ENCODE measurements around the gene THEM4. TPM values are rescaled to one million over a fixed set of nuclear protein-coding genes. Genes with fewer than 3 reads are reported as not detected.
"Not testable (repeated sequence)": the region's sequence is repeated elsewhere in the genome, so short reads cannot be mapped to it uniquely, and the experiment has no call there.

Gene THEM4
- total RNA-seq, 1 donor from 2014 or later, result 9.0 TPM

GRCh38 chr1:151885479-151885878, 23.8 kb downstream of the THEM4 start:
- H3K36me3 Mint-ChIP-seq (ENCODE audit: low read depth, unreplicated experiment), result no peaks in the 10 kb centered on the region
- H3K4me1 Mint-ChIP-seq (ENCODE audit: unreplicated experiment), result no peaks in the 10 kb centered on the region
- TF ChIP-seq CTCF (IDR thresholded peaks at IDR 0.05; ENCODE audit: unreplicated experiment), result no peak
- H3K27me3 Mint-ChIP-seq (ENCODE audit: unreplicated experiment), result peaks cover 2% of the 10 kb centered on the region
- no peak for DNase-seq (ENCODE audit: low spot score)
- no peak overlapping the region for H3K4me3 Mint-ChIP-seq (ENCODE audit: unreplicated experiment)
- no peak overlapping the region for H3K27ac Mint-ChIP-seq (ENCODE audit: unreplicated experiment)
- no peaks in the 10 kb centered on the region for H3K9me3 Mint-ChIP-seq (ENCODE audit: unreplicated experiment)

- not testable (repeated sequence) for H3K9me3 Mint-ChIP-seq (ENCODE audit: unreplicated experiment); DNase-seq (ENCODE audit: low spot score); H3K4me1 Mint-ChIP-seq (ENCODE audit: unreplicated experiment); H3K4me3 Mint-ChIP-seq (ENCODE audit: unreplicated experiment); H3K27me3 Mint-ChIP-seq (ENCODE audit: unreplicated experiment); H3K36me3 Mint-ChIP-seq (ENCODE audit: low read depth, unreplicated experiment); H3K27ac Mint-ChIP-seq (ENCODE audit: unreplicated experiment)
These were observed 24.4 kb downstream of the THEM4 start for GRCh38 chr1:151884879-151885278.

GRCh38 chr1:151884445-151884844, 24.9 kb downstream of the THEM4 start:
- DNase-seq (ENCODE audit: low spot score); H3K36me3 Mint-ChIP-seq (ENCODE audit: low read depth, unreplicated experiment); H3K27ac Mint-ChIP-seq (ENCODE audit: unreplicated experiment); H3K27me3 Mint-ChIP-seq (ENCODE audit: unreplicated experiment); H3K9me3 Mint-ChIP-seq (ENCODE audit: unreplicated experiment); H3K4me1 Mint-ChIP-seq (ENCODE audit: unreplicated experiment); H3K4me3 Mint-ChIP-seq (ENCODE audit: unreplicated experiment): not testable (repeated sequence)

GRCh38 chr1:151883898-151884297, 25.4 kb downstream of the THEM4 start:
- not testable (repeated sequence) for H3K9me3 Mint-ChIP-seq (ENCODE audit: unreplicated experiment); H3K4me1 Mint-ChIP-seq (ENCODE audit: unreplicated experiment)

GRCh38 chr1:151882918-151883317, 26.4 kb downstream of the THEM4 start:
- not testable (repeated sequence) for H3K9me3 Mint-ChIP-seq (ENCODE audit: unreplicated experiment); H3K4me3 Mint-ChIP-seq (ENCODE audit: unreplicated experiment); H3K36me3 Mint-ChIP-seq (ENCODE audit: low read depth, unreplicated experiment); DNase-seq (ENCODE audit: low spot score); H3K27me3 Mint-ChIP-seq (ENCODE audit: unreplicated experiment); H3K4me1 Mint-ChIP-seq (ENCODE audit: unreplicated experiment); H3K27ac Mint-ChIP-seq (ENCODE audit: unreplicated experiment)

More at GRCh38 chr1:151883898-151884297, 25.4 kb downstream of the THEM4 start:
- not testable (repeated sequence) for H3K27ac Mint-ChIP-seq (ENCODE audit: unreplicated experiment); H3K4me3 Mint-ChIP-seq (ENCODE audit: unreplicated experiment); DNase-seq (ENCODE audit: low spot score); H3K27me3 Mint-ChIP-seq (ENCODE audit: unreplicated experiment); H3K36me3 Mint-ChIP-seq (ENCODE audit: low read depth, unreplicated experiment)

GRCh38 chr1:151882466-151882865, 26.8 kb downstream of the THEM4 start:
- no peak for TF ChIP-seq CTCF (IDR thresholded peaks at IDR 0.05; ENCODE audit: unreplicated experiment)
- H3K4me1 Mint-ChIP-seq (ENCODE audit: unreplicated experiment), result no peaks in the 10 kb centered on the region
- no peak overlapping the region for H3K4me3 Mint-ChIP-seq (ENCODE audit: unreplicated experiment)
- H3K9me3 Mint-ChIP-seq (ENCODE audit: unreplicated experiment), result no peaks in the 10 kb centered on the region
- H3K36me3 Mint-ChIP-seq (ENCODE audit: low read depth, unreplicated experiment), result no peaks in the 10 kb centered on the region
- H3K27me3 Mint-ChIP-seq (ENCODE audit: unreplicated experiment), result peaks cover 3% of the 10 kb centered on the region
- H3K27ac Mint-ChIP-seq (ENCODE audit: unreplicated experiment), result no peak overlapping the region
- DNase-seq (ENCODE audit: low spot score), result no peak

GRCh38 chr1:151881479-151881878, 27.8 kb downstream of the THEM4 start:
- no peaks in the 10 kb centered on the region for H3K9me3 Mint-ChIP-seq (ENCODE audit: unreplicated experiment)
- no peak for DNase-seq (ENCODE audit: low spot score)
- H3K36me3 Mint-ChIP-seq (ENCODE audit: low read depth, unreplicated experiment), result no peaks in the 10 kb centered on the region
- H3K27ac Mint-ChIP-seq (ENCODE audit: unreplicated experiment), result no peak overlapping the region
- no peak overlapping the region for H3K4me3 Mint-ChIP-seq (ENCODE audit: unreplicated experiment)
- TF ChIP-seq CTCF (IDR thresholded peaks at IDR 0.05; ENCODE audit: unreplicated experiment), result no peak
- no peaks in the 10 kb centered on the region for H3K4me1 Mint-ChIP-seq (ENCODE audit: unreplicated experiment)
- peaks cover 3% of the 10 kb centered on the region for H3K27me3 Mint-ChIP-seq (ENCODE audit: unreplicated experiment)
